Loucy (cell line): ENCODE data around the gene DDAH2.

Experiments
- EZH2phosphoT487 ChIP-seq: fragments of 200-600 bp; IDR thresholded peaks from 2 replicates; pipeline ENCODE4 v1.6.1; 2018; ENCODE audit warnings: antibody characterized with exemption, mild to moderate bottlenecking, moderate library complexity, borderline replicate concordance
- TF ChIP-seq, protein P1 (sequence below): fragments of 200-600 bp; sonication (generic); conservative IDR thresholded peaks from 2 replicates; pipeline ENCODE4 v1.5.1; 2014; ENCODE audit warnings: mild to moderate bottlenecking, antibody characterized with exemption, low read length

DNA sequence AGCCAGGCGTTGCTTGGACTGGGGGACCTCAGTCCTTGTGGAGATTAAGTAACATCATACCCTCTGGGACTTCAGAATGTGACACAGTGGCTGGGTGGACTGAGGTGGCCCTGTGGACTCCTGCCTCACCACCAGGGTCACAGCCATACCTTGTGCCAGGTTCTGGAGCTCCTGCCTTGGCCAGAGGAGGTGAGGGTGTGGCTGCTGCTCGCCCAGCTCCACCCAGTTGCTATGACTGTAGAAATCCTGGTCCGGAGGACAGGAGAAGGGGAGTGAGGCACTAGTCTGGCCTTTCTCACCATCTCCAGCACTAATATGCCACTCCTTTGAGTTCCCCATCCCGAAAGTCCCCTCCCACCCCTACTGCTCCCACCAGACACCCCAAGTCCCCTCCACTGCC lies 46.1 kb upstream of the DDAH2 start:
- TF ChIP-seq EZH2phosphoT487 = no peak
- TF ChIP-seq, protein P1, sequence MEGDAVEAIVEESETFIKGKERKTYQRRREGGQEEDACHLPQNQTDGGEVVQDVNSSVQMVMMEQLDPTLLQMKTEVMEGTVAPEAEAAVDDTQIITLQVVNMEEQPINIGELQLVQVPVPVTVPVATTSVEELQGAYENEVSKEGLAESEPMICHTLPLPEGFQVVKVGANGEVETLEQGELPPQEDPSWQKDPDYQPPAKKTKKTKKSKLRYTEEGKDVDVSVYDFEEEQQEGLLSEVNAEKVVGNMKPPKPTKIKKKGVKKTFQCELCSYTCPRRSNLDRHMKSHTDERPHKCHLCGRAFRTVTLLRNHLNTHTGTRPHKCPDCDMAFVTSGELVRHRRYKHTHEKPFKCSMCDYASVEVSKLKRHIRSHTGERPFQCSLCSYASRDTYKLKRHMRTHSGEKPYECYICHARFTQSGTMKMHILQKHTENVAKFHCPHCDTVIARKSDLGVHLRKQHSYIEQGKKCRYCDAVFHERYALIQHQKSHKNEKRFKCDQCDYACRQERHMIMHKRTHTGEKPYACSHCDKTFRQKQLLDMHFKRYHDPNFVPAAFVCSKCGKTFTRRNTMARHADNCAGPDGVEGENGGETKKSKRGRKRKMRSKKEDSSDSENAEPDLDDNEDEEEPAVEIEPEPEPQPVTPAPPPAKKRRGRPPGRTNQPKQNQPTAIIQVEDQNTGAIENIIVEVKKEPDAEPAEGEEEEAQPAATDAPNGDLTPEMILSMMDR = no peak
